Osteocyte (in vitro differentiated cells): Measurements from ENCODE around the gene SFT2D1. TPM values are rescaled to one million over a fixed set of nuclear protein-coding genes. Genes with fewer than 3 reads are reported as not detected.
"Not testable (repeated sequence)": the region's sequence is repeated elsewhere in the genome, so short reads cannot be mapped to it uniquely, and the experiment has no call there.

Source experiments
- DNase-seq: peaks from one replicate; pipeline ENCODE4 v3.0.0; 2021; ENCODE audit warnings: mixed read lengths; ENCODE audit not compliant: unreplicated experiment; ENCODE audit errors: extremely low spot score
- H3K27ac Mint-ChIP-seq: one replicate; pipeline ENCODE4 v1.8.0; 2021; ENCODE audit warnings: mild to moderate bottlenecking, mixed read lengths; ENCODE audit not compliant: unreplicated experiment
- H3K27me3 Mint-ChIP-seq: one replicate; pipeline ENCODE4 v1.8.0; 2021; ENCODE audit warnings: mixed read lengths; ENCODE audit not compliant: unreplicated experiment
- H3K36me3 Mint-ChIP-seq: one replicate; pipeline ENCODE4 v1.8.0; 2021; ENCODE audit warnings: mixed read lengths; ENCODE audit not compliant: unreplicated experiment
- H3K4me1 Mint-ChIP-seq: one replicate; pipeline ENCODE4 v1.8.0; 2021; ENCODE audit warnings: mixed read lengths; ENCODE audit not compliant: unreplicated experiment
- H3K4me3 Mint-ChIP-seq: one replicate; pipeline ENCODE4 v1.8.0; 2021; ENCODE audit warnings: mild to moderate bottlenecking, moderate library complexity, mixed read lengths; ENCODE audit not compliant: unreplicated experiment
- H3K9me3 Mint-ChIP-seq: one replicate; pipeline ENCODE4 v1.8.0; 2021; ENCODE audit warnings: mixed read lengths; ENCODE audit not compliant: unreplicated experiment
- total RNA-seq: library from RNA; stranded (reverse); gene quantifications from 2 replicates; pipeline ENCODE4 v1.2.1, GENCODE V29; 2021
- TF ChIP-seq, protein P1 (sequence below): fragments of 200-600 bp; sonication (generic); IDR thresholded peaks from 2 replicates; pipeline ENCODE4 v1.5.0; 2021; ENCODE audit warnings: antibody characterized with exemption, mild to moderate bottlenecking, moderate library complexity

Gene SFT2D1
- total RNA-seq, 1 donor from 2014 or later = 34.0 TPM

DNA sequence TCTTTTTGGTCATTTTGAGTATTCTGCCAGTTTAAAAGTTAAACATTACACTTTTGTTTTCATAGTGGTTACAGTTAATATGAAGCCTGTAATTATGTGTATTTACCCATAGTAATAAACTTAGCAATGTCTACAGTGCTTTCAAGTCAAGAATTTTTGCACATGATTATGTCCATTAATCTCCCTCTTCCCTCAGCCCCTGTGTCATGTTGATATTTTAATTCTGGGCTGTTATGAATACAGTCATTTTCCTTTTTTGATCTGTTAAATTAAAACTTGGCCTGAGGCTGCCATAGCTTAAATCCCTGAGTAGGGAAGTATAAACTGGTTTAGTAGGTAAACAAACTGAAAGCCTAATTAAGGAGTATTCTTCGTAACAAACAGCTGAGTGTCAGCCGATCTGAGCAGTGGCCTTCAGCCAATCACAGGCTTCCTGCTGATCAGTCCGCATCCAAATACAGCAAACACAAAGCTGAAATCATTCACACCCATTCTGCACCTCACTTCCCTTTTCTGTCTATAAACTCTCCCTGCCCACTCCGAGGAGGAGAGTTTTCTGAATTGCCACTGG lies 9.5 kb upstream of the SFT2D1 start:
- no peak overlapping the region for H3K4me3 Mint-ChIP-seq
- DNase-seq = no peak
- TF ChIP-seq, protein P1, sequence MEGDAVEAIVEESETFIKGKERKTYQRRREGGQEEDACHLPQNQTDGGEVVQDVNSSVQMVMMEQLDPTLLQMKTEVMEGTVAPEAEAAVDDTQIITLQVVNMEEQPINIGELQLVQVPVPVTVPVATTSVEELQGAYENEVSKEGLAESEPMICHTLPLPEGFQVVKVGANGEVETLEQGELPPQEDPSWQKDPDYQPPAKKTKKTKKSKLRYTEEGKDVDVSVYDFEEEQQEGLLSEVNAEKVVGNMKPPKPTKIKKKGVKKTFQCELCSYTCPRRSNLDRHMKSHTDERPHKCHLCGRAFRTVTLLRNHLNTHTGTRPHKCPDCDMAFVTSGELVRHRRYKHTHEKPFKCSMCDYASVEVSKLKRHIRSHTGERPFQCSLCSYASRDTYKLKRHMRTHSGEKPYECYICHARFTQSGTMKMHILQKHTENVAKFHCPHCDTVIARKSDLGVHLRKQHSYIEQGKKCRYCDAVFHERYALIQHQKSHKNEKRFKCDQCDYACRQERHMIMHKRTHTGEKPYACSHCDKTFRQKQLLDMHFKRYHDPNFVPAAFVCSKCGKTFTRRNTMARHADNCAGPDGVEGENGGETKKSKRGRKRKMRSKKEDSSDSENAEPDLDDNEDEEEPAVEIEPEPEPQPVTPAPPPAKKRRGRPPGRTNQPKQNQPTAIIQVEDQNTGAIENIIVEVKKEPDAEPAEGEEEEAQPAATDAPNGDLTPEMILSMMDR = no peak
- peaks cover 16% of the 10 kb centered on the region for H3K9me3 Mint-ChIP-seq
- peaks cover 71% of the 10 kb centered on the region for H3K27me3 Mint-ChIP-seq
- no peaks in the 10 kb centered on the region for H3K4me1 Mint-ChIP-seq
- H3K36me3 Mint-ChIP-seq = no peaks in the 10 kb centered on the region
- no peak overlapping the region for H3K27ac Mint-ChIP-seq

- peaks cover 3% of the 10 kb centered on the region for H3K4me1 Mint-ChIP-seq
- H3K4me3 Mint-ChIP-seq = no peak overlapping the region
- H3K36me3 Mint-ChIP-seq = no peaks in the 10 kb centered on the region
- DNase-seq = no peak
- TF ChIP-seq, protein P1 = no peak
- H3K27me3 Mint-ChIP-seq = peaks cover 63% of the 10 kb centered on the region
- no peak overlapping the region for H3K27ac Mint-ChIP-seq
- peaks cover 16% of the 10 kb centered on the region for H3K9me3 Mint-ChIP-seq
Measured at GRCh38 chr6:166348305-166348949, 6.1 kb upstream of the SFT2D1 start.

- Mint-ChIP-seq H3K27ac (no peak overlapping the region), H3K36me3 (no peaks in the 10 kb centered on the region), H3K27me3 (peaks cover 49% of the 10 kb centered on the region), H3K4me3 (no peak overlapping the region), H3K4me1 (peaks cover 6% of the 10 kb centered on the region), H3K9me3 (peaks cover 16% of the 10 kb centered on the region)
- TF ChIP-seq, protein P1 = no peak
- no peak for DNase-seq
Measured at GRCh38 chr6:166346965-166347364, 4.6 kb upstream of the SFT2D1 start.

GRCh38 chr6:166346449-166346848 lies 4.1 kb upstream of the SFT2D1 start:
- peaks cover 14% of the 10 kb centered on the region for H3K9me3 Mint-ChIP-seq
- H3K4me3 Mint-ChIP-seq = no peak overlapping the region
- H3K36me3 Mint-ChIP-seq = no peaks in the 10 kb centered on the region
- TF ChIP-seq, protein P1 = no peak
- peaks cover 45% of the 10 kb centered on the region for H3K27me3 Mint-ChIP-seq
- DNase-seq = no peak
- H3K27ac Mint-ChIP-seq = no peak overlapping the region
- H3K4me1 Mint-ChIP-seq = peaks cover 11% of the 10 kb centered on the region

DNA sequence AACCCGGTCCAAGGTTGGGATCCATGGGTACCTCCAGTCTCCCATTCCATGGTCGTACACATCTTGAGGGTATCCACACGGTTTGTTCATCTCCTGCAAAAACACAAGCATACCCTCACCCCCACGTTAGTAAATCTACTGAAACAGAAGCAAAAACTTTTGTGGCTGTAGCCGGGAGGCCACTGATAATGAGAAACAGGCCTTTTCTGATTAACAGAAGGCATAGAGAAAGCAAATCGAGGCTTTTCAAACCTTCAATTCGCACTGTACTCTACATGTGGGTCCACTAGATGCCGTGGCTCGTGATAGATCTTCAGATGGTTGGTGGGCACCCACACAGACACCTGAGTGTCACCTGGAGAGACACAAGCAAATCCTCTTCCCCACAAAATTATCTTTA lies 3.3 kb upstream of the SFT2D1 start:
- Mint-ChIP-seq H3K4me1 (peaks cover 13% of the 10 kb centered on the region), H3K27me3 (peaks cover 37% of the 10 kb centered on the region), H3K9me3 (peaks cover 10% of the 10 kb centered on the region)
- DNase-seq, H3K27ac Mint-ChIP-seq, H3K4me3 Mint-ChIP-seq, H3K36me3 Mint-ChIP-seq: not testable (repeated sequence)

GRCh38 chr6:166344921-166345320 lies 2.6 kb upstream of the SFT2D1 start:
- H3K27ac Mint-ChIP-seq = not testable (repeated sequence)

More at GRCh38 chr6:166344921-166345320, 2.6 kb upstream of the SFT2D1 start:
- peaks cover 13% of the 10 kb centered on the region for H3K4me1 Mint-ChIP-seq
- not testable (repeated sequence) for H3K36me3 Mint-ChIP-seq, DNase-seq, H3K9me3 Mint-ChIP-seq, H3K4me3 Mint-ChIP-seq
- H3K27me3 Mint-ChIP-seq = peaks cover 31% of the 10 kb centered on the region
